Activated CD4-positive, CD25-positive, alpha-beta regulatory T cell treated with anti-CD3 and anti-CD28 coated beads, Interleukin-2, amount 50 U/mL, for 24 hours (primary cell): Measurements from ENCODE around the gene DTL.

Experiments used
- ATAC-seq, 2 donors: fragments of 150-1000 bp; cut with Tn5 transposase; one replicate each; pipeline ENCODE4 v1.10.0; 2021; ENCODE audit warnings: mild to moderate bottlenecking in 1 of 2, moderate library complexity in 1 of 2

DTL gene

GRCh38 chr1:212039622-212040021 is 4.1 kb downstream of the DTL start:
- no peak for ATAC-seq

- ATAC-seq, result no peak
Measured at GRCh38 chr1:212040629-212041412, 5.3 kb downstream of the DTL start.

GRCh38 chr1:212042436-212042835 is 6.9 kb downstream of the DTL start:
- no peak for ATAC-seq

DNA sequence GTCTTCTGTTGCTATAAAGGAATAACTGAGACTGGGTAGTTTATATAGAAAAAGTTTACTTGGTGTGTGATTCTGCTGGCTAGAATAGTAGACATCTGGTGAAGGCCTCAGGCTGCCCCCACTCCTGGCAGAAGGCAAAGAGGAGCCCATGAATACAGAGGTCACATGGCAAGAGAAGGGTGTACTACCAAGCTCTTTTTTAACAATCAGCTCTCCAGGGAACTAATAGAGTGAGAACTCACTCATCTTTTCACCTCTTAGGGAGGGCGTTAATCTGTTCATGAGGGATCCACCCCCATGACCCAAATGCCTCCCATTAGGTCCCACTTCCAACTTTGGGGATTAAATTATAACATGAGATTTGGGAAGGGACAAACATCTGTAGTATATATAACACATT is 9.3 kb downstream of the DTL start:
- ATAC-seq, result no peak

DNA sequence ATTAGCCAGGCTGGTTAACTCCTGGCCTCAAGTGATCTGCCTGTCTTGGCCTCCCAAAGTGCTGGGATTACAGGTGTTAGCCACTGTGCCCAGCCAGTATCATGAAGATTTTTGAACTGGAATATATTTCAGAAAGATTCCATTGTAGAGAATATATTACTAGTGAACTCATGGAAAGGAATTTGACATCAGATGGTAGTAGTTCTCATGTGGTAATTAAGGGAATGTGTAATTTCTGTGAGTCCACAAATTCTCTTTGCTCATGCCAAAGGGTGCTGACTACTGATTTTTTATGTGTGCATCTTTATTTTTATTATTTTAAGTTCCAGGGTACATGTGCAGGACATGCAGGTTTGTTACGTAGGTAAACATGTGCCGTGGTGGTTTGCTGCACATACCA is 10.4 kb downstream of the DTL start:
- no peak for ATAC-seq

GRCh38 chr1:212053993-212054392 is 18.4 kb downstream of the DTL start:
- no peak for ATAC-seq

GRCh38 chr1:212055333-212055732 is 19.8 kb downstream of the DTL start:
- ATAC-seq, result no peak

- ATAC-seq, result peak; percentile 46 to 65
Measured at GRCh38 chr1:212060632-212061472, 25.3 kb downstream of the DTL start.

DNA sequence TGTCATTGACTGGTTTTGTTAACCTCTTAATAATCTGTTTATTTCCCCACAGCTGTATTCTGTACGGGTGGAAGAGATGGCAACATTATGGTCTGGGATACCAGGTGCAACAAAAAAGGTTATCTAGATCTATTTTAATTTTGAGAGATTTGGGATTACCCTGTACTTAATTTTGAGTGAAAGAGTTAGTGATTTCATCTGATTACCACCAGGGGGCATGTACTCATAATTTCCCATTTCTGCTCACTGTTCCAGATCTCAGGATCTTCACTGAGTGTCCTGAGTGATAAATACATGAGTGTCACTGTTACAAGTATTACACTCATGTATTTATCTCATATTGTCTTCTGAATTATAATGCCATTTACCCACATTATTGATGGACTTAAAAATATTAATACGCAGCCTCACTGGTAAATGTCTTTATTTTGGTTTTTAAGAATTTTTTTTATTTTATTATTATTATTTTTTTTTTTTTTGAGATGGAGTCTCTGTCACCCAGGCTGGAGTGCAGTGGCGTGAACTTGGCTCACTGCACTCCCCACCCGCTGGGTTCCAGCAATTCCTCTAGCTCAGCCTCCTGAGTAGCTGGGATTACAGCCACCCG is 27.4 kb downstream of the DTL start:
- peak in 1 of 2 donors; percentile 30 for ATAC-seq

DNA sequence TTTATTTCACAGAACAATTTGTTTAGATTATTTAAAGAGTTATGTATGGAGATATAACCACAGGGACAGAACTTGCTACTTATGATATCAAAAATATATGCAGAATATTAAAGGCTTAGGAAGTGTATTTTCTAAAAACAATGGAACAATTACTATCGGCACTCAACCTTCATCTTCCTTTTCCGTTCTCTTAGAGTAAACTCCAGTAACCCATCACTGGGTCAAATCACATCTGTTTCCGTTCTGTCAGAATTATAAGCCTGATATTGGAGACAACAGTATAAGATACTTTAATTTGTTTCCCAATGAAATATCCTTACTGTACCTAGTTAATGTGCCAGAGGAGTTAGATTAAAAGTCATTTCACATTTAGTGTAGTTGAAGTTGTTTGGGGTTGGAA is 32.2 kb downstream of the DTL start:
- no peak for ATAC-seq

GRCh38 chr1:212070720-212071302 is 35.3 kb downstream of the DTL start:
- ATAC-seq, result no peak

DNA sequence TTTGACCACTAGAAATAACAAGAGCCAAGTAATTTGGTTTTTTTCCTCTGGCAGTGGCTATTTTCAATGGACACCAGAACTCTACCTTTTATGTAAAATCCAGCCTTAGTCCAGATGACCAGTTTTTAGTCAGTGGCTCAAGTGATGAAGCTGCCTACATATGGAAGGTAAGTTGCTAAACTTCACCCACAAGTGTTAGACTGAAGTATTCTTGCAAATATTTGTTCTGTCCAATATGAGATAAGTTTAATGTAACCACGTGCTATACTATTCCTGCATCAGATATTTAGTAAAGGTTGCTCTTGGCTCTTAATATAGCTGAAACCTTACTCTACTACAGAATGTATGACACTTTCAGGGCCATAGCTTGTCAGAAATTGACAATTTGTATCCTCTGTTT is 36.5 kb downstream of the DTL start:
- no peak for ATAC-seq

DNA sequence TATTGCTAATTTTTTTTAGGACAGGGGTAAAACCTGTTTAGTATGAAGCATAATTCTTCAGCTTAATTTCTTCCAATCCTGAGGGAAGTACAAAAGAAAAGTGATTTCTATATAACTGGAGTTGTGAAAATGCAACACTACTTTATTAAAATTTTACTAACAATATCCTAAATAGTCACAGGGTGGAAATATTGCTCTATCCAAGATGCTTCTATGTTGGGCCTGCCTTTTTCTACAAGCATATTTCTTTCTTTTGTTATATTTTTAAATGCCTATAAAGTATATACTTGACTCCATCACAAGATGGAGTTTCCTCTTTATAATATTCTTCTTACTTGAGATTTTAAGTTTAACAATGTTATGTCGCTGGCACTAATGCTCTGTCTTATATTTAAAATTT is 37.9 kb downstream of the DTL start:
- no peak for ATAC-seq

DNA sequence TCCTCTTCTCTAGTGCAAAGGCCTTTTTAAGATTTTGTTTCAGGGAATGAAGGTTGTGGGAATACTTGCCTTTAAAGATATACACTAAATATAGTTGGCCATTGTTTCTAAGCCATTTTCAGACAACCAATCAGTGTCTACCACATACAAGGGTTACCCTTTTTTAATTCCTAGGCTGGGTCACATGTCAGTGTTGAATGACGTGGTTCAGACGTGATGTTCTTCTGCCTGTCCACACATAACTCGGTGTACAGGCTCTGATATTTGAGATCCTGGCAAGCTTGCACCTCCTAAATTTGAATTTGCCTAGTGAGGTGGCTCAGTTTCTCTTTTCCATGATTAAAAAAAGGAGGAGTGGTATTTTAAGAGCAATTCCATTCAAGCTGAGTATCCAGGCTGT is 38.8 kb downstream of the DTL start:
- no peak for ATAC-seq

- ATAC-seq, result no peak
Measured at GRCh38 chr1:212074856-212075255, 39.3 kb downstream of the DTL start.

DNA sequence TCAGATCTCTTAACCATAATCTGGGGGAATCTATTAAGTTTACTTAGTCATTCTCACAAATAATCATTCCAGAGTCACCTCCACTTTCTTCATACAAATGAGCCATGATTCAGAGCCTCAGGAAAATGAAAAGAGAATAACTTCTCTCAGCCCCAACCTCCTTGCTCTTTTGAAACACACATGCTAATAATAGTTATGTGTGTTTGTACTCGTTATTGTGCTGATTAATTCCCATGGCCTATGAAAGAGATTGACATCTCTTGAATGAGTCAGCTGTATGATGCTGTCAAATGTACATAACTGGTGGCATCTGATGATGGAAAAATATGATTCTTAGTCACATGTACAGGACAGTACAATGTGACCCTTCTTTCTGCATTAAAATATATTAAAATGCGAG is 41.5 kb downstream of the DTL start:
- peak; percentile 28 to 70 for ATAC-seq

DNA sequence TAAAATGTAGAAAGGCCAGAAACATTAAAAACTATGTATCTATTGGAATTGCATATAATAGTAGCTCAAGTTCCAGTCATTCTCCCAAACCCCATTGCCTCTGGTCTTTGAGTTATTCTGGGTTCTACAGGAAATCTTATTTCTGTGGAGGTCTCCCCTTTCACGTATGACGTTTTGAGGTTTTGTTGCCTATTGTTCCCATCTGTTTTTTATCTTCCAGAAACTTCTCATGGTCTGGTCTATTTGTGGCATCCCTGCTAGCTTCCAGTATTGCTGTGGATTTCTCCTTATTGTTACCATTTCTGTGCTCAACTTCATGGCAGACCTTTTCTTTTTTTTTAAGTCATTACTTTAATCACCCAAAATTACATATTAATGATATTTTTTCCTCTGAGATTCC is 43.3 kb downstream of the DTL start:
- ATAC-seq, result no peak

DNA sequence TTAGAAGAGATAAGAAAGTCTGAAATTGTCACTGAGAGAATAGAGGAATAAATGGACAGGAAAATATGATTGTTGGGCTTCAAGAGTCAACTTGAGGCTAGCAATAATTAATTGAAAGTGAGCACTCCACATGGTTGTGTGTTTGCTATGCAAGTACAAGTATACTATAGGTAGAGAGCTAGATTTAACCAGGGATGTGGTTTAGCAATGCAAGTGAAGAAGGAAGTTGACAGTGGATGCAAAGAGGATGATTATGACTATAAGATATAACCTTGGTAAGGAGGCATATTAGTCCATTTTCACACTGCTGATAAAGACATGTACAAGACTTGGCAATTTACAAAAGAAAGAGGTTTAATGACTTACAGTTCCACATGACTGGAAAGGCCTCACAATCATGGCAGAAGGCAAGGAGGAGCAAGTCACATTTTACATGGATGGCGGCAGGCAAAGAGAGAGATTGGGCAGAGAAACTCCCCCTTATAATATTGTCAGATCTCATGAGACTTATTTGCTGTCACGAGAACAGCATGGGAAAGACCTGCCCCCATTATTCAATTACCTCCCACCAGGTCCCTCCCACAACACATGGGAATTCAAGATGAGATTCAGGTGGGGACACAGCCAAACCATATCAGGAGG is 47.3 kb downstream of the DTL start:
- no peak for ATAC-seq

GRCh38 chr1:212089560-212090163 is 54.1 kb downstream of the DTL start:
- ATAC-seq, result no peak

- no peak for ATAC-seq
Measured at GRCh38 chr1:212091438-212092121, 56.0 kb downstream of the DTL start.

DNA sequence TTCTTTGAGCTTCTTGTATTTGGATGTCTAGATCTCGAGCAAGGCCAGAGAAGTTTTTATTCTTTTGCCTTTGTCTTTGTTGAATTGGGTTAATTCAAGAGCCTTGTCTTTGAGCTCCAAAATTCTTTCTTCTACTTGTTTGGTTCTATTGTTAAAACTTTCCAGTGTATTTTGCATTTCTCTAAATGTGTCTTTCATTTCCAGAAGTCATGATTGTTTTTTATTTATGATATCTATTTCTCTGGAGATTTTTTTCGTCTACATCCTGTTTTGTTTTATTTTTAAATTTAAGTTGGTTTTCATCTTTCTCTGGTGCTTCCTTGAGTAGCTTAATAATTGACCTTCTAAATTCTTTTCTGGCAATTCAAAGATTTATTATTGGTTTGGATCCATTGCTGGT is 61.8 kb downstream of the DTL start:
- ATAC-seq, result no peak

GRCh38 chr1:212098310-212098709 is 62.8 kb downstream of the DTL start:
- no peak for ATAC-seq
